Panc1 (cell line): Measurements from ENCODE around the gene CCNA2.

Experiments
- SIN3A ChIP-seq: IDR thresholded peaks from 2 replicates; pipeline ENCODE4 v1.6.1; 2012; ENCODE audit warnings: low read depth, mild to moderate bottlenecking, low read length, moderate library complexity, borderline replicate concordance; ENCODE audit not compliant: insufficient read depth
- TF ChIP-seq, protein P1 (sequence below): fragments of 450-650 bp; IDR thresholded peaks from 2 replicates; pipeline ENCODE4 v1.5.1; 2017; ENCODE audit warnings: mild to moderate bottlenecking

DNA sequence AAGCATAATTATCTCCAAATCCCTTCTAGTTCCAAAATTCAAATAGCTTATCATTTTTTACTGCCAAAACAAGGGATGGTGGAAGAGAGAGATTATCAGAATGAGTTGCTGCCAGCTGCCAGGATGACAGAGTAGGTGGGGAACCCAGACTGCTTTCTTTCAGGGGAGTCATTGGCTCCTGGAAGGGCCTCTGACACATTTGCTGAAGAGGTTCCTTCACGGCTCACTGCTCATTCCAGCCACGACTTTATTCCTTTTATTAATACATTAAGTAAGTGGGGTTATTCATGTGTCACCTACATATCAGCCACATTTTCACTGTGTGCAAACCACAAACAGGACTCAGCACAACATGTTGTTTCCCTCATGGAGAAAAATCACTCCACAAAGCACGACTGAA is 46.1 kb downstream of the CCNA2 start:
- TF ChIP-seq, protein P1, sequence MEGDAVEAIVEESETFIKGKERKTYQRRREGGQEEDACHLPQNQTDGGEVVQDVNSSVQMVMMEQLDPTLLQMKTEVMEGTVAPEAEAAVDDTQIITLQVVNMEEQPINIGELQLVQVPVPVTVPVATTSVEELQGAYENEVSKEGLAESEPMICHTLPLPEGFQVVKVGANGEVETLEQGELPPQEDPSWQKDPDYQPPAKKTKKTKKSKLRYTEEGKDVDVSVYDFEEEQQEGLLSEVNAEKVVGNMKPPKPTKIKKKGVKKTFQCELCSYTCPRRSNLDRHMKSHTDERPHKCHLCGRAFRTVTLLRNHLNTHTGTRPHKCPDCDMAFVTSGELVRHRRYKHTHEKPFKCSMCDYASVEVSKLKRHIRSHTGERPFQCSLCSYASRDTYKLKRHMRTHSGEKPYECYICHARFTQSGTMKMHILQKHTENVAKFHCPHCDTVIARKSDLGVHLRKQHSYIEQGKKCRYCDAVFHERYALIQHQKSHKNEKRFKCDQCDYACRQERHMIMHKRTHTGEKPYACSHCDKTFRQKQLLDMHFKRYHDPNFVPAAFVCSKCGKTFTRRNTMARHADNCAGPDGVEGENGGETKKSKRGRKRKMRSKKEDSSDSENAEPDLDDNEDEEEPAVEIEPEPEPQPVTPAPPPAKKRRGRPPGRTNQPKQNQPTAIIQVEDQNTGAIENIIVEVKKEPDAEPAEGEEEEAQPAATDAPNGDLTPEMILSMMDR: no peak
- no peak for TF ChIP-seq SIN3A
